Endothelial cell (in vitro differentiated cells): Measurements from ENCODE around the gene TXNDC17. TPM values are rescaled to one million over a fixed set of nuclear protein-coding genes. Genes with fewer than 3 reads are reported as not detected.

Experiments
- DNase-seq: peaks from one replicate; pipeline ENCODE4 v3.0.0; 2021; ENCODE audit warnings: low spot score
- H3K27ac Mint-ChIP-seq: one replicate; pipeline ENCODE4 v1.8.0; 2021; ENCODE audit warnings: mixed read lengths, inconsistent platforms; ENCODE audit not compliant: unreplicated experiment
- H3K27me3 Mint-ChIP-seq: one replicate; pipeline ENCODE4 v1.8.0; 2021; ENCODE audit warnings: mild to moderate bottlenecking, moderate library complexity, mixed read lengths, inconsistent platforms; ENCODE audit not compliant: unreplicated experiment
- H3K36me3 Mint-ChIP-seq: one replicate; pipeline ENCODE4 v1.8.0; 2021; ENCODE audit warnings: mild to moderate bottlenecking, low read depth, mixed read lengths, inconsistent platforms; ENCODE audit not compliant: unreplicated experiment
- H3K4me1 Mint-ChIP-seq: one replicate; pipeline ENCODE4 v1.8.0; 2021; ENCODE audit warnings: mild to moderate bottlenecking, mixed read lengths, inconsistent platforms; ENCODE audit not compliant: unreplicated experiment
- H3K4me3 Mint-ChIP-seq: one replicate; pipeline ENCODE4 v1.8.0; 2021; ENCODE audit warnings: mild to moderate bottlenecking, mixed read lengths, inconsistent platforms; ENCODE audit not compliant: unreplicated experiment
- H3K9me3 Mint-ChIP-seq: one replicate; pipeline ENCODE4 v1.8.0; 2021; ENCODE audit warnings: mixed read lengths, inconsistent platforms; ENCODE audit not compliant: unreplicated experiment
- total RNA-seq: library from RNA; stranded (reverse); fragmentation: NEBNext Ultra II Directional; extraction: Animal tissue kit (Norgen Biotek cat#: 25700); gene quantifications from one replicate; pipeline ENCODE4 v1.2.1, GENCODE V29; 2021; ENCODE audit not compliant: unreplicated experiment
- TF ChIP-seq, protein P1 (sequence below): fragments of 200-600 bp; sonication (generic); IDR thresholded peaks from one replicate; pipeline ENCODE4 v1.5.0; 2021; ENCODE audit warnings: antibody characterized with exemption; ENCODE audit not compliant: unreplicated experiment

TXNDC17 gene
- total RNA-seq, 1 donor from 2014 or later, result 94.2 TPM

GRCh38 chr17:6682339-6682738, 41.5 kb downstream of the TXNDC17 start:
- Mint-ChIP-seq H3K27ac (no peak overlapping the region), H3K36me3 (no peaks in the 10 kb centered on the region)
- DNase-seq, result no peak

GRCh38 chr17:6683081-6683684, 42.3 kb downstream of the TXNDC17 start:
- no peaks in the 10 kb centered on the region for H3K9me3 Mint-ChIP-seq
- no peaks in the 10 kb centered on the region for H3K36me3 Mint-ChIP-seq
- H3K27ac Mint-ChIP-seq, result no peak overlapping the region
- no peak for DNase-seq
- peaks cover 14% of the 10 kb centered on the region for H3K4me1 Mint-ChIP-seq
- H3K27me3 Mint-ChIP-seq, result peaks cover 1% of the 10 kb centered on the region
- H3K4me3 Mint-ChIP-seq, result no peak overlapping the region
- TF ChIP-seq, protein P1, sequence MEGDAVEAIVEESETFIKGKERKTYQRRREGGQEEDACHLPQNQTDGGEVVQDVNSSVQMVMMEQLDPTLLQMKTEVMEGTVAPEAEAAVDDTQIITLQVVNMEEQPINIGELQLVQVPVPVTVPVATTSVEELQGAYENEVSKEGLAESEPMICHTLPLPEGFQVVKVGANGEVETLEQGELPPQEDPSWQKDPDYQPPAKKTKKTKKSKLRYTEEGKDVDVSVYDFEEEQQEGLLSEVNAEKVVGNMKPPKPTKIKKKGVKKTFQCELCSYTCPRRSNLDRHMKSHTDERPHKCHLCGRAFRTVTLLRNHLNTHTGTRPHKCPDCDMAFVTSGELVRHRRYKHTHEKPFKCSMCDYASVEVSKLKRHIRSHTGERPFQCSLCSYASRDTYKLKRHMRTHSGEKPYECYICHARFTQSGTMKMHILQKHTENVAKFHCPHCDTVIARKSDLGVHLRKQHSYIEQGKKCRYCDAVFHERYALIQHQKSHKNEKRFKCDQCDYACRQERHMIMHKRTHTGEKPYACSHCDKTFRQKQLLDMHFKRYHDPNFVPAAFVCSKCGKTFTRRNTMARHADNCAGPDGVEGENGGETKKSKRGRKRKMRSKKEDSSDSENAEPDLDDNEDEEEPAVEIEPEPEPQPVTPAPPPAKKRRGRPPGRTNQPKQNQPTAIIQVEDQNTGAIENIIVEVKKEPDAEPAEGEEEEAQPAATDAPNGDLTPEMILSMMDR, result no peak

More at GRCh38 chr17:6682339-6682738, 41.5 kb downstream of the TXNDC17 start:
- TF ChIP-seq, protein P1, result no peak
- H3K4me3 Mint-ChIP-seq, result no peak overlapping the region
- H3K4me1 Mint-ChIP-seq, result peaks cover 19% of the 10 kb centered on the region
- H3K9me3 Mint-ChIP-seq, result no peaks in the 10 kb centered on the region
- H3K27me3 Mint-ChIP-seq, result peaks cover 1% of the 10 kb centered on the region

- Mint-ChIP-seq H3K27me3 (peaks cover 1% of the 10 kb centered on the region), H3K27ac (no peak overlapping the region)
Measured at GRCh38 chr17:6683730-6684459, 43.0 kb downstream of the TXNDC17 start.

DNA sequence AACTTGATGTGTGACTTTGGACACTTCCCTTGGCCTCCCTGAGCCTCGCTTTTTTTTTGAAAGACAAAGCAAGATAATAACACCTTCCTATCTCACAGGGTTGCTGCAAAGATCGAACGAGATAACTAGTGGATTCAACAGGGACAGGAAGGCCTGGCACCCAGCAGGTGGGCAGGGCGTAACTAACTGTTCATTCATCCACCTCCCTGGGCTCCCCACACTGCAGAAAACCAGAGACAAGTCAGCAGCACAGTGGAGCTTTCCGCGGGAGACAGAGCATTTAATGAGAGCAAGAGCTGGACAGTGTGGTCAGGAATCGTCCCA, 43.6 kb downstream of the TXNDC17 start:
- H3K27ac Mint-ChIP-seq, result no peak overlapping the region
- H3K9me3 Mint-ChIP-seq, result no peaks in the 10 kb centered on the region
- H3K36me3 Mint-ChIP-seq, result no peaks in the 10 kb centered on the region
- no peak for DNase-seq
- H3K4me1 Mint-ChIP-seq, result peaks cover 5% of the 10 kb centered on the region
- no peak overlapping the region for H3K4me3 Mint-ChIP-seq
- peaks cover 1% of the 10 kb centered on the region for H3K27me3 Mint-ChIP-seq
- TF ChIP-seq, protein P1, result no peak

More at GRCh38 chr17:6683730-6684459, 43.0 kb downstream of the TXNDC17 start:
- TF ChIP-seq, protein P1, result no peak
- H3K9me3 Mint-ChIP-seq, result no peaks in the 10 kb centered on the region
- H3K36me3 Mint-ChIP-seq, result no peaks in the 10 kb centered on the region
- H3K4me3 Mint-ChIP-seq, result no peak overlapping the region
- DNase-seq, result no peak
- peaks cover 7% of the 10 kb centered on the region for H3K4me1 Mint-ChIP-seq
